Parietal lobe (tissue), 2 donors: ENCODE data around the gene UBAC2. TPM values are rescaled to one million over a fixed set of nuclear protein-coding genes. Genes with fewer than 3 reads are reported as not detected.

ENCODE experiments used
- small RNA-seq: library from RNA; depleted of rRNA; stranded (forward); fragments of <200 nt; gene quantifications from one replicate; pipeline ENCODE3, GENCODE V24; 2014; ENCODE audit warnings: low replicate concordance
- total RNA-seq: library from RNA; depleted of rRNA; stranded (reverse); fragments of >200 nt; gene quantifications from one replicate; pipeline ENCODE4 v1.2.3, GENCODE V29; 2014

The UBAC2 gene, protein sequence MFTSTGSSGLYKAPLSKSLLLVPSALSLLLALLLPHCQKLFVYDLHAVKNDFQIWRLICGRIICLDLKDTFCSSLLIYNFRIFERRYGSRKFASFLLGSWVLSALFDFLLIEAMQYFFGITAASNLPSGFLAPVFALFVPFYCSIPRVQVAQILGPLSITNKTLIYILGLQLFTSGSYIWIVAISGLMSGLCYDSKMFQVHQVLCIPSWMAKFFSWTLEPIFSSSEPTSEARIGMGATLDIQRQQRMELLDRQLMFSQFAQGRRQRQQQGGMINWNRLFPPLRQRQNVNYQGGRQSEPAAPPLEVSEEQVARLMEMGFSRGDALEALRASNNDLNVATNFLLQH
- 37.2 TPM for total RNA-seq

DNA sequence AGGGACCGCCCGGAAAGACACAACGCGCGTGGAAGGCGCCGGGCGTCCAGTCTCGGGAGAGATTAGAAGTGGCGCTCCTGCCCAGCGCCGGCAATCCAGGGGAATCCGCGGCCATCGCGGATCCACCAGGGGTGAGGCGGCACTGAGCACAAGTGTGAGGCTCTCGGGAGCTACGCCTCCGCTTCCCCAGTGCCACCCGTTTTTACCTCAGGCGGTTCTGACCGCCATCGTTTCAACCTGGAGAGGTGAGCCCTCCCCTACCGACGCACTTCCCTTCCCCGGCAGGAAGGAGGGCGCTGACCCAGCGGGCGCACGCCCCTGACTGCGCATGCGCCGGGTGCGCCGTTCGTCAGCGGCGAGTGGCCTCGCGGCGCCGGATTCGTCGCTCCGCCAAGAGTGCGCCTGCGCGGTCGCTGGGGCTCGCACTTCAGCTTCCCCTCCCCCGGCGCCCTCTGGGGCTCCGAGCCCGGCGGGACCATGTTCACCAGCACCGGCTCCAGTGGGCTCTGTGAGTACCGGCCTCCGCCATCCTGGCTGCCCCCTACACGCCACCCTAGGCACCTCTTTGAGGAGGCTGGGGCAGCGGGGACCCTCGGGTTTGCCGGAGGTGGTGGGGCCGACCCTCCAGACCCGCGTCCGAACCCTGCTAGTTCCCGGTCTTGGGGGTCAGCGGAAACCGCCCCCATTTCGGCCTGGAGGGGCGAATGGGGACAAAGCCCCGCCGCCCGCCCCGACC is at the start of gene UBAC2:
Gene UBAC2, plus strand, starts transcription at position 423 of the 736 bp plus-strand sequence. Its CDS starts 55 bp downstream, at position 478.

DNA sequence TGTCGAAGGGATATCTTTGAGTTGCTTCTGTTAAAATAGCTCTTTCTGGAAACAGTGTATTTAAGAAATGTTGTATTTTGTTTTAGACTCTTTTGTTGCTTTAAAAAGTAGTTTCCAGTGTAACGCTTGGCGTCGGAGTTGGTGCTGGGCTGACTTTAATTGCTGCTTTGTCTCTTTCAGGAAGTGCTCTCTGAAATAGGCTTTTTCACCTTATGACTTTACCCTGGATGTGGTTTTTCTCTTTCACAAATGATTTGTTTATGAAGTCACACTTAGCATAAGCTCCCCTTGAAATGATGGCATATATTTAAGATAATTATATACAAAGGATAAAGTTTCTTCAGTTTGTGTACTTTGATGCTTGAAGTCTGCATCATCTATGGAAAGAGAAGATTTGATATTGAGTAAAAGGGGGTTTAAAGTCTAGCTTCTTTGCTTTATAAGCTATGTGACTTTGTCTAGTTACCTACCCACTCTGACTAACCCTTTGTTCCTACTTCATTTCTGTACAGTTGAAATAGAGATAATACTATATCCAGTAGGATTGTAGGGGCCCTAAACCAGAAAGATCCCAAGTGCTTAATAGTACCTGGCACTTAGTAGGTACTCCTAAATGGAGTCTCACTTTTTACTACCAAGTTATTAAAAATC is 57.7 kb downstream of the UBAC2 start, which contains the start of gene GPR18:
Gene GPR18, minus strand, starts transcription at position 170 of the 651 bp plus-strand sequence. CDS start 2,507 bp downstream, outside the sequence.

DNA sequence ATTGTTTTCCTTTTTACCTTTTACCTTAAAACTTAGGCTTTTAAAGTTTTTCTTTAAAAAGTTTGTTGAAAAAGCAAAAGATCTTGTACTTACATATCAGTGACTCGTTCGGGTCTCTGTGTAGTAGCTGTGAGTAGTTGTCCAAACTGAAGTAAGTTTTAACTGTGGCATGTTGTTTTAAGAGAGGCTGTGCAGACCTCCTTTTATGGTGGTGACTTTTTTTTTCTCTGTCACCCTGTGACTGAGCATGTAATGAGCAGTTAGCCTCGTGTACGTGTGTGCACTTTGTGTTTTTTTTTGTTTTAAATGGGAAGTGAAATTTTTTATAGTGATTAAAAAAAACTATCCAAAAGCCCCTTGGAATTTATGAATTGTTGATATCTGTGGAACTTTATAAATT is 106.6 kb downstream of the UBAC2 start, which contains the start of gene GPR183:
Gene GPR183, minus strand, starts transcription at position 153 of the 400 bp plus-strand sequence. CDS start 11,254 bp downstream, outside the sequence.

Small RNA genes lying within 50 kb of the gene (small RNA-seq; reads per million reads assigned to genes)
- not detected for gene MIR623
- not detected for gene RN7SKP9

Other genes starting within 250 kb of the UBAC2 start
- 264 TPM for gene DOCK9, start 222.8 kb upstream of the UBAC2 start, total RNA-seq
- not detected for gene GPR18, start 57.5 kb downstream of the UBAC2 start, total RNA-seq
- 1.6 TPM for gene GPR183, start 106.5 kb downstream of the UBAC2 start, total RNA-seq